OCI-LY7 (cell line): ENCODE results near the gene MAN1C1. TPM values are rescaled to one million over a fixed set of nuclear protein-coding genes. Genes with fewer than 3 reads are reported as not detected.
A peak's percentile ranks its signal among the peaks of the same experiment; 100 is the strongest.

Source experiments
- BruUV-seq: library from RNA; stranded (reverse); fragments of 400-500 nt; replicated peaks from 2 replicates; lab custom pipeline; 2021; lab: Mats Ljungman, UMichigan
- CTCF ChIA-PET: fragments of 300-600 bp; sonication (Branson Sonifier 250); formaldehyde crosslinking; loops from one replicate; lab custom pipeline; 2022; ENCODE audit warnings: antibody characterized with exemption; ENCODE audit not compliant: unreplicated experiment; lab: Charles Lee
- POLR2A ChIA-PET: fragments of 300-600 bp; sonication (Branson Sonifier 250); formaldehyde crosslinking; loops from one replicate; lab custom pipeline; 2022; ENCODE audit warnings: antibody characterized with exemption; lab: Charles Lee
- DNase-seq: peaks from one replicate; pipeline ENCODE4 v3.0.0-alpha.2; 2015; ENCODE audit warnings: low spot score
- H2AFZ ChIP-seq: fragments of 200-600 bp; sonication (generic), shearing (Covaris generic); 2 replicates; pipeline ENCODE4 v1.6.1; 2014; ENCODE audit warnings: mild to moderate bottlenecking, antibody characterized with exemption, low read length, moderate library complexity
- H3K27ac ChIP-seq: fragments of 200-600 bp; sonication (generic); 2 replicates; pipeline ENCODE4 v1.5.1; 2014; ENCODE audit warnings: mixed run types, low read depth, mild to moderate bottlenecking, moderate library complexity, low read length, inconsistent platforms; ENCODE audit not compliant: poor library complexity, severe bottlenecking
- H3K36me3 ChIP-seq: fragments of 200-600 bp; sonication (generic); 2 replicates; pipeline ENCODE4 v1.6.1; 2014; ENCODE audit warnings: mild to moderate bottlenecking, antibody characterized with exemption, low read length, moderate library complexity, mixed read lengths; ENCODE audit not compliant: insufficient read depth
- H3K4me1 ChIP-seq: fragments of 200-600 bp; sonication (generic); 2 replicates; pipeline ENCODE4 v1.5.1; 2014; ENCODE audit warnings: mild to moderate bottlenecking, low read length; ENCODE audit not compliant: insufficient read depth, poor library complexity, severe bottlenecking
- H3K4me2 ChIP-seq: fragments of 200-600 bp; sonication (generic); 2 replicates; pipeline ENCODE4 v1.6.1; 2014; ENCODE audit warnings: mild to moderate bottlenecking, low read length
- H3K4me3 ChIP-seq: fragments of 200-600 bp; sonication (generic); 2 replicates; pipeline ENCODE4 v1.5.1; 2014; ENCODE audit warnings: mild to moderate bottlenecking, low read depth, low read length; ENCODE audit not compliant: poor library complexity, severe bottlenecking
- H3K79me2 ChIP-seq: fragments of 200-600 bp; sonication (generic); 2 replicates; pipeline ENCODE4 v1.6.1; 2016; ENCODE audit warnings: low read depth, mild to moderate bottlenecking, low read length, moderate library complexity, mixed read lengths; ENCODE audit not compliant: insufficient read depth
- H3K9me2 ChIP-seq: fragments of 200-600 bp; sonication (generic); 2 replicates; pipeline ENCODE4 v1.6.1; 2016; ENCODE audit warnings: mild to moderate bottlenecking, low read length, mixed read lengths; ENCODE audit not compliant: insufficient read depth
- H3K9me3 ChIP-seq: fragments of 200-600 bp; sonication (generic); 2 replicates; pipeline ENCODE4 v1.6.1; 2014; ENCODE audit warnings: mild to moderate bottlenecking, mixed run types, low read length, mixed read lengths
- H4K20me1 ChIP-seq: fragments of 200-600 bp; sonication (generic); 2 replicates; pipeline ENCODE4 v1.6.1; 2014; ENCODE audit warnings: mild to moderate bottlenecking, antibody characterized with exemption, low read length, moderate library complexity, mixed read lengths; ENCODE audit not compliant: insufficient read depth
- EZH2phosphoT487 ChIP-seq: fragments of 200-600 bp; sonication (generic); IDR thresholded peaks from 2 replicates; pipeline ENCODE4 v1.6.1; 2018; ENCODE audit warnings: low read depth, borderline replicate concordance, mild to moderate bottlenecking, mixed run types, antibody characterized with exemption, low read length, moderate library complexity, mixed read lengths
- intact Hi-C: fragments of 100-400 bp; cut with micrococcal nuclease; formaldehyde crosslinking; loops from one replicate; pipeline ENCODE4 v1.10.0; 2022; ENCODE audit not compliant: unreplicated experiment
- total RNA-seq, 2 experiments: library from RNA; depleted of rRNA in 1 of 2; stranded (reverse); fragments of >200 nt in 1 of 2; shearing (Covaris generic) in 1 of 2; gene quantifications; 2 replicates each; pipeline ENCODE4 v1.2.3, GENCODE V29; 2014 to 2022
- TF ChIP-seq, protein P1 (sequence below): fragments of 200-600 bp; sonication (generic); conservative IDR thresholded peaks from 2 replicates; pipeline ENCODE4 v1.5.1; 2014; ENCODE audit warnings: mild to moderate bottlenecking, antibody characterized with exemption, low read length, moderate library complexity, mixed read lengths

The MAN1C1 gene
- total RNA-seq, 2 experiments from 2014 or later: 3.0 to 4.9 TPM

DNA sequence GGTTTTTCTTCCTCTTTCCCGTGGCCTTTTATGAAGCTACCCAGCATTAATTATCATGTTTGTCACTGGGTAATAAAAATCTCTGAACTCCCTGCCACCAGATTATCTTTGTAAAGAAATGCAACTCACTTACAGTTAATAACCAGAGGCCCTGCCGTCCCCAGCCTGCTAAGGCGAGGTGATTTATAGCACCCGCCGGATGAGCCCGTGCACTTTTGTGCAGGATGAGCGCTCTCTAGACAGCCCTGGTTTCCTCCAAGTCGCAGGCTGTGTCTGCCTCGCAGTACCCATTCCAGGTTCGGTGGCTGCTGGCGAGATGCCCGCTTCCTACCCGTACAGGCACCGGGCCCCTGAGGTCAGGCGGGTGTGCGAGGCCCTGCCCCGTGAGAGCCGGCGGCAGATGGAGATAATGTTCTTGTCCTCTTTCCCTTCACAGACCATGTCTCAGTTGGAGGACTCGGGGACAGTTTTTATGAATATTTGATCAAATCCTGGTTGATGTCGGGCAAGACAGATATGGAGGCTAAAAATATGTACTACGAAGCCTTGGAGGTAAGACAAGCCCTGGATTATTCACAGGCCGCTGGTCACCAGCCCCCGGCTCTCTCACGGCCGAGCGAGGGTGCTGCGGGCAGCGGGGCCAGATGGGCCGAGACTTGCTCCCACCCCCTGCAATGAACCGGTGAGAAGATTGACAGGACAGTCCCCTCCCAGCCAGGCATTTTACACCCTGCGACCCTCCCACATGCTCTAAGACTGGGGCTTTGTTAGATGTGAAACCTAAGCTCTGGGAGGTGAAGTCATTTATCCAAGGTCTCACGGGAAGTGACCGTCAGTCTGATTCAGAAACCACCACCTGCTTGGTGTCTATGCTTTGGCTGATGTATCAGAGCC lies 154.9 kb downstream of the MAN1C1 start:
- peaks cover 35% of the 10 kb centered on the region for H3K4me1 ChIP-seq
- CTCF ChIA-PET: no interaction called here
- no TSS peak for BruUV-seq

DNA sequence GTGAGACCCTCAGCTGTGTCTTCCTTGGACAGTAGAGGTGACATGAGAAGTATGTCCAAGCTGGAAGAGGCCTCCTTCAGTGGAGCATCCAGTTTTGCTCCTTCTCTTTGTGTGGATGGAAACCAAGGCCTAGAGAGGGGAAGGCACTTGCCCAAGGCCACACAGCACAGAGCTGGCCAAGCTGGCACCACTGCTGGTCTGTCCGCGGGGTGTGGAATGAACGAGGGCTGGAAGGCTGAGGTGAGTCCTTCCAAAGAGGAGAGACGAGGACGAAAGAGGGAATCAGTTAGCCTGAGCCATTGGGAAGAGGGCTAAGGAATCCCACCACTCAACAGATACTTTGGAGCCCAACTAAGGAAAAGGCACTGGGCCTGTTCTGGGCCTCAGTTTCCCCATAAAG lies 155.6 kb downstream of the MAN1C1 start:
- BruUV-seq: no TSS peak
- Histone ChIP-seq H3K9me3 (no peaks in the 10 kb centered on the region), H2AFZ (no peak overlapping the region), H3K4me2 (no peak overlapping the region), H3K79me2 (no peaks in the 10 kb centered on the region), H3K27ac (no peak overlapping the region), H3K4me1 (peaks cover 35% of the 10 kb centered on the region), H3K9me2 (no peaks in the 10 kb centered on the region), H3K4me3 (no peak overlapping the region), H3K36me3 (no peaks in the 10 kb centered on the region), H4K20me1 (no peaks in the 10 kb centered on the region)
- no peak for DNase-seq
- intact Hi-C loops: no loop called here
- TF ChIP-seq, protein P1, sequence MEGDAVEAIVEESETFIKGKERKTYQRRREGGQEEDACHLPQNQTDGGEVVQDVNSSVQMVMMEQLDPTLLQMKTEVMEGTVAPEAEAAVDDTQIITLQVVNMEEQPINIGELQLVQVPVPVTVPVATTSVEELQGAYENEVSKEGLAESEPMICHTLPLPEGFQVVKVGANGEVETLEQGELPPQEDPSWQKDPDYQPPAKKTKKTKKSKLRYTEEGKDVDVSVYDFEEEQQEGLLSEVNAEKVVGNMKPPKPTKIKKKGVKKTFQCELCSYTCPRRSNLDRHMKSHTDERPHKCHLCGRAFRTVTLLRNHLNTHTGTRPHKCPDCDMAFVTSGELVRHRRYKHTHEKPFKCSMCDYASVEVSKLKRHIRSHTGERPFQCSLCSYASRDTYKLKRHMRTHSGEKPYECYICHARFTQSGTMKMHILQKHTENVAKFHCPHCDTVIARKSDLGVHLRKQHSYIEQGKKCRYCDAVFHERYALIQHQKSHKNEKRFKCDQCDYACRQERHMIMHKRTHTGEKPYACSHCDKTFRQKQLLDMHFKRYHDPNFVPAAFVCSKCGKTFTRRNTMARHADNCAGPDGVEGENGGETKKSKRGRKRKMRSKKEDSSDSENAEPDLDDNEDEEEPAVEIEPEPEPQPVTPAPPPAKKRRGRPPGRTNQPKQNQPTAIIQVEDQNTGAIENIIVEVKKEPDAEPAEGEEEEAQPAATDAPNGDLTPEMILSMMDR: no peak
- no peak for TF ChIP-seq EZH2phosphoT487
- POLR2A ChIA-PET: no interaction called here
- CTCF ChIA-PET: no interaction called here

More for the DNA sequence above, 154.9 kb downstream of the MAN1C1 start:
- POLR2A ChIA-PET: no interaction called here
- no peak overlapping the region for H2AFZ ChIP-seq
- H3K27ac ChIP-seq: no peak overlapping the region
- no peaks in the 10 kb centered on the region for H3K9me2 ChIP-seq
- peak; percentile 27 for DNase-seq
- no peak overlapping the region for H3K4me3 ChIP-seq
- intact Hi-C loops: no loop called here
- no peak for TF ChIP-seq EZH2phosphoT487
- TF ChIP-seq, protein P1: no peak
- H3K4me2 ChIP-seq: no peak overlapping the region
- H3K79me2 ChIP-seq: no peaks in the 10 kb centered on the region
- H4K20me1 ChIP-seq: no peaks in the 10 kb centered on the region
- H3K36me3 ChIP-seq: no peaks in the 10 kb centered on the region
- no peaks in the 10 kb centered on the region for H3K9me3 ChIP-seq

DNA sequence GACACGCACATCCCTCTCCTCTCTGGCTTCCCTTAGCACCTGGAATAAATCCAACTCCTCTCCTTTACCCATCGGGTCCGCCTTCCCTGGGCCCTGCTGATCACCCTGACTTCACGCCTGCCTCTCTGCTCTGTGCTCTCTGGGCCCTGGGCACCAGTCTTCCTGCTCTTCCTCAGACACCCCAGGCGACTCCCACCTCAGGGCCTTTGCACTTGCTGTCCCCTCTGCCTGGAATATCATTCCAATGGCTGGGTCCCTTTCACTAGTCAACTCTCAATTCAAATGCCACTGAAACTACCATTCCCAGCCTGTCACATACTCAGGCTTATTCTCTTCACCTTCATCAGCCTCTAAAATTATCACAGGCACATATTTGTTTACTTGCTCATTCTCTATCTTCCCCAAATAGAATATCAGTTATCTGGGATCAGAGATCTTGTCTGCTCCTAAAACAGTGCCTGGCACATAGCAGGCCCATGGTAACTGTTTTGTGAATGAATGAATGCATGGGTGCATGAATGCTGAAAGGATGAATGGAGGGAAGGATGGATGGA lies 156.2 kb downstream of the MAN1C1 start:
- TF ChIP-seq, protein P1: no peak
- no peak for TF ChIP-seq EZH2phosphoT487
- H3K4me3 ChIP-seq: no peak overlapping the region
- intact Hi-C loops: no loop called here
- no peaks in the 10 kb centered on the region for H3K9me2 ChIP-seq
- H3K4me2 ChIP-seq: no peak overlapping the region
- ChIA-PET POLR2A (no interaction called here), CTCF (no interaction called here)
- H3K36me3 ChIP-seq: no peaks in the 10 kb centered on the region
- BruUV-seq: no TSS peak
- no peak for DNase-seq
- H3K9me3 ChIP-seq: no peaks in the 10 kb centered on the region
- no peaks in the 10 kb centered on the region for H3K79me2 ChIP-seq
- H4K20me1 ChIP-seq: no peaks in the 10 kb centered on the region
- H2AFZ ChIP-seq: no peak overlapping the region
- peaks cover 41% of the 10 kb centered on the region for H3K4me1 ChIP-seq
- no peak overlapping the region for H3K27ac ChIP-seq
